ENCODE data around the gene IGSF10.
"Not testable (repeated sequence)": the region's sequence is repeated elsewhere in the genome, so short reads cannot be mapped to it uniquely, and the experiment has no call there.

The IGSF10 gene, protein sequence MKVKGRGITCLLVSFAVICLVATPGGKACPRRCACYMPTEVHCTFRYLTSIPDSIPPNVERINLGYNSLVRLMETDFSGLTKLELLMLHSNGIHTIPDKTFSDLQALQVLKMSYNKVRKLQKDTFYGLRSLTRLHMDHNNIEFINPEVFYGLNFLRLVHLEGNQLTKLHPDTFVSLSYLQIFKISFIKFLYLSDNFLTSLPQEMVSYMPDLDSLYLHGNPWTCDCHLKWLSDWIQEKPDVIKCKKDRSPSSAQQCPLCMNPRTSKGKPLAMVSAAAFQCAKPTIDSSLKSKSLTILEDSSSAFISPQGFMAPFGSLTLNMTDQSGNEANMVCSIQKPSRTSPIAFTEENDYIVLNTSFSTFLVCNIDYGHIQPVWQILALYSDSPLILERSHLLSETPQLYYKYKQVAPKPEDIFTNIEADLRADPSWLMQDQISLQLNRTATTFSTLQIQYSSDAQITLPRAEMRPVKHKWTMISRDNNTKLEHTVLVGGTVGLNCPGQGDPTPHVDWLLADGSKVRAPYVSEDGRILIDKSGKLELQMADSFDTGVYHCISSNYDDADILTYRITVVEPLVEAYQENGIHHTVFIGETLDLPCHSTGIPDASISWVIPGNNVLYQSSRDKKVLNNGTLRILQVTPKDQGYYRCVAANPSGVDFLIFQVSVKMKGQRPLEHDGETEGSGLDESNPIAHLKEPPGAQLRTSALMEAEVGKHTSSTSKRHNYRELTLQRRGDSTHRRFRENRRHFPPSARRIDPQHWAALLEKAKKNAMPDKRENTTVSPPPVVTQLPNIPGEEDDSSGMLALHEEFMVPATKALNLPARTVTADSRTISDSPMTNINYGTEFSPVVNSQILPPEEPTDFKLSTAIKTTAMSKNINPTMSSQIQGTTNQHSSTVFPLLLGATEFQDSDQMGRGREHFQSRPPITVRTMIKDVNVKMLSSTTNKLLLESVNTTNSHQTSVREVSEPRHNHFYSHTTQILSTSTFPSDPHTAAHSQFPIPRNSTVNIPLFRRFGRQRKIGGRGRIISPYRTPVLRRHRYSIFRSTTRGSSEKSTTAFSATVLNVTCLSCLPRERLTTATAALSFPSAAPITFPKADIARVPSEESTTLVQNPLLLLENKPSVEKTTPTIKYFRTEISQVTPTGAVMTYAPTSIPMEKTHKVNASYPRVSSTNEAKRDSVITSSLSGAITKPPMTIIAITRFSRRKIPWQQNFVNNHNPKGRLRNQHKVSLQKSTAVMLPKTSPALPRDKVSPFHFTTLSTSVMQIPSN (N-terminal part only)

DNA sequence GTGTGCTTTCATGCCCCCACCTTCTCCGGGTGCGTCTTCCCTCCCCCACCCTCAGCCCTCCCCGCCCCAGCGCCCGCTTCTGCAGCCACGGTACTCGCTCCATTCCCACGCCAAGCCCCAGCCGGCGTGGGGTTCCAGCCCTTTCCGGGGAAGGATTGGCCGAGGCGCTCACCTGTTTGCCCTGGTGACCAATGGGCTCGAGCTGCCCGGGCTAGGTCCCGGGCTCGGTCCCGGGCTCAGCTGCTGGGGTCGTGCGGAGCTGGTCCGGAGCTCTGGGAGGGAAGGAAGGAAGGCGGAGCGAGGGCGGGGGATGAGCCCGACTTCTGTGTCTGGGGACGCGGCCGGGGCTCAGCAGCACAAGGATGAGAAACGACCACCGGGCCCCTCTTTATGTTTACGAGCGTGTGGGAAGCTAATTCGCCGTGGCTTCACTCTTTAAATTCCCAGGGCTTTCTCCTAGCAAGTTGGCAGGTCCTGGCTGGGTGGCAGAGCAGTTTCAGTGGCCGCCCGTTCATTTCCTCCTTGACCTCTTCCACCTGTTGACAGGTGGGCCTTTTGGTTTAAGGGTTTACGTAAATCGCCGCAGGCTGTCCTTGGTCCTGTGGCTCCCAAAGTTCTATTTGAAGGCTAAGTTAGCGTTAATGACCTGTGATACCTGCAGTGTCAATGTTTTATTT is at the start of gene IGSF10:
Gene IGSF10, minus strand, starts transcription at position 288 of the 677 bp plus-strand sequence. CDS start 2,352 bp downstream, outside the sequence.
- no peak for DNase-seq (ENCODE audit: low read depth)

DNA sequence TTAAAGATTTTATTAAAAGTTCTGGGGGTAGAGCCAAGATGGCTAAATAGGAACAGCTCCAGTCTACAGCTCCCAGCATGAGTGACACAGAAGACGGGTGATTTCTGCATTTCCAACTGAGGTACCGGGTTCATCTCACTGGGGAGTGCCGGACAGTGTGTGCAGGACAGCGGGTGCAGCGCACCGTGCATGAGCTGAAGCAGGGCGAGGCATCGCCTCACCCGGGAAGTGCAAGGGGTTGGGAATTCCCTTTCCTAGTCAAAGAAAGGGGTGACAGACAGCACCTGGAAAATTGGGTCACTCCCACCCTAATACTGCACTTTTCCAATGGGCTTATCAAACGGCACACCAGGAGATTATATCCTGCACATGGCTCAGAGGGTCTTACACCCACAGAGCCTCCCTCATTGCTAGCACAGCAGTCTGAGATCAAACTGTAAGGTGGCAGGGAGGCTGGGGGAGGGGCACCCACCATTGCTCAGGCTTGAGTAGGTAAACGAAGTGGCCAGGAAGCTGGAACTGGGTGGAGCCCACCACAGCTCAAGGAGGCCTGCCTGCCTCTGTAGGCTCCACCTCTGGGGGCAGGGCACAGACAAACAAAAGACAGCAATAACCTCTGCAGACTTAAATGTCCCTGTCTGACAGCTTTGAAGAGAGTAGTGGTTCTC is 48.7 kb upstream of the IGSF10 start:
- not testable (repeated sequence) for DNase-seq (ENCODE audit: low read depth)

DNA sequence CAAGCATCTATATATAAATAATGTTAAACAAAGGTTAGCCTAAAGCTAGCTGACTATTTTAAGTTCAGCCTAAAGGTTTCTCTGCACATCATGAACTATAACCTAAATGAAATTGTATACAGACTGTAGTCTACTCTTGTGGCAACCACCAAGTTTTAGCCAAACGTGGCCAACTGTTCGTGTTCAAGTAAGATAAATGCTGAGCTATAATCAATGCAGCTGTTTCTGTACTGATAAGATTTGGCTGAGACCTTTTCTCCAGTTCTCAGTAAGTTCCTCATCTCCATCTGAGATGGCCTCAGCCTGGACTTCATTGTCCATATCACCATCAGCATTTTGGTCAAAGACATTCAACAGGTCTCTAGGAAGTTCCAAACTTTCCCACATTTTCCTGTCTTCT is 43.7 kb upstream of the IGSF10 start:
- no peak for DNase-seq (ENCODE audit: low read depth)

DNA sequence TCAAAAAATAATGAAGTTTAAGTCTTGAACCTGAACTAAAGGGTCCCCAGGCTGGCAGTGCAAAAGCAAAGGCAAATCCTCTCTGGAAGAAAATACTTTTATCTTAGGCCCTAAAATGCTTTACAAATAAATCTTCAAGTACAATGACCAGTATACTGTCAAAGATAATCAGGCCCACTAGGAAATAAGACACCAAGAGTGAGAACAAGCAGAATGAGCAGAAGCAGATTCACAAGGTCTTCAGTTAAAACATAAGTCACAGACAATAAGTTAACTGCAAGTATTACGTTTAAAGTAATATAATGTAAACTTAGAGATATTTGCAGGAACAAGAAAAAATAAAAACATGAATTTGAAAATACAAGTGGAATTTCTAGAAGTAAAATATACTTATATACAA is 42.2 kb upstream of the IGSF10 start:
- no peak for DNase-seq (ENCODE audit: low read depth)

DNA sequence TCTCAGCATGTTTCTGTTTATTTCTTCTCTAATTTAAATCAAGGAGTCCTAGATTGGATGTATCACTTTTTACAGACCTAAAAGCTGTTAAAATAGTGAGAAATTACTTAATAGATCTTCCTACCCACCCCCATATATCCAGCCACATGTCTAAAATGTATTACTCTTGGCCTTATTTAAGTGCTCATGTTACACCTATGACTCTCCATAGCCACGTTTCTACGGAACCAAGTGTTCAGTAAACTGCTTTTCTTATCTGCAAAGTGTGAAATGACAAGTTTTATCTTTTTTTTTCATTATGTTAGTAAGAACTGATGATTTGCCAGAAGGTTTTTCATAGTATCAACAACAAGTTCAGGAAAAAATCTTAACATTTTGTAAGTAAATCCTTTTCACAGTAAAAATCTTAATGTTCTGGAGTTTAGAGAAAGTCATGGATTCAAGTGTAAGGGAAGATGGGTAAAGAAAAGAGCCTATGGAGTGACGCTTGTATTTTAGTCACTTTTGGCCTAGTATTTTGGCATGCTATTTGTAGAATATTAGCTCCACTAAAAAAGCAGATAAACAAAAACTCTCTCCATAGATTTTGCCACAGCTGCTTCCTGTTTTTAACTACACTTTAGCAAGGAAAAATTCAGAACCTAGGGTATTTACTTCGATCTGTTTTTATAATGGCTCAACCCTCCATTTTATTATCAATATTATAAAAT is 41.2 kb upstream of the IGSF10 start:
- DNase-seq (ENCODE audit: low read depth): no peak

DNA sequence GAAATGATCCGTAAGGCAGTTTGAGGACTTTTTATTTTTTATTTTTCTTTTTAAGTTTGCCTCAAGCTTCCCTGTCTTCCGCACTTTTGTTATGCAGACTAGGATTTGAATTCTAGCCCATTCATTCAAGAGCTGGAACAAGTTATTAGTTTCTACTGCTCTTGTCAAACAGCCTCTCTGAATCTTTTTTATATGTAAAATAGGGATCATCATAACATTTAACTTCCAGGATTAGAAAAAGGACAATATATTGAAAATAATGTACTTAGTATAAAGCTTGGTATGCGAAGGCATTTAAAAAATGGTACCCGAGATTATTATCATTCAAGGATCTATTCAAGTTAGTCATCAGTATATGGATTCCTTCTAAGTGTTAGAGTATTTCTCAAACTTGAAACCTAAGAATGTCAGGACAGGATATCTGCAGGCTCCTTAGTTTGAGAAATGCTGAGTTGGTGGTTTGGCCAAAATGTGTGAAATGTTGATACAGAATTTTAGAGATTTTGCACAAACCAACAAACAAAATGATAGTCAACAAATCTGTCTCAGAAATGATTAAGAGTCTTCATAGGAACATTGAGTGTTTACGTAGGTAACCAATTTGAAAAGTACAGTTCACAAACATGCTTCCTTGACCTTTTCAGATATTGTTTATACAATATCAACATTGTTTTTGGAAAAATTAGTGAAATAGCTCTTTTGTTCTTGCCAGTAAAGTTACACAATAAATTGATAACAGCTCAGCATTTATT is 40.5 kb upstream of the IGSF10 start:
- no peak for DNase-seq (ENCODE audit: low read depth)

DNA sequence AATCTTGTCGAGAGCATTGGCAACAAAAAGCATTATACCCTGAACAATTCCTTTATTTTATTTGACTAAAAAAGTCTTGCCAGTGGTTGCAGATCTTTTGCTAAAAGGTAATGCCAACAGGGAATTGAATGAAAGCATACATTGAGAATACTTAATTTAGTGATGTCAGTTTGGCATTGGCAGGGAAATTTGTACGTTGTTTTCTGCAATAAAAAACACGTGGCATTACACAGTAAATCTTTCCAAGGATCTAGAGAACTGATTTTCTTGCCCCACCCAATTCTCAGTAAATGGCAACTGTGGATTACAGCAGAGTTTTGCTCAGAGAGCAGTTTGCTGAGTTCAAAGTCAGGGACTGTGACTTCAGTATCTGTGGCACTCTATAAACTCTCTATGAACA is 38.3 kb upstream of the IGSF10 start:
- DNase-seq (ENCODE audit: low read depth): no peak

DNA sequence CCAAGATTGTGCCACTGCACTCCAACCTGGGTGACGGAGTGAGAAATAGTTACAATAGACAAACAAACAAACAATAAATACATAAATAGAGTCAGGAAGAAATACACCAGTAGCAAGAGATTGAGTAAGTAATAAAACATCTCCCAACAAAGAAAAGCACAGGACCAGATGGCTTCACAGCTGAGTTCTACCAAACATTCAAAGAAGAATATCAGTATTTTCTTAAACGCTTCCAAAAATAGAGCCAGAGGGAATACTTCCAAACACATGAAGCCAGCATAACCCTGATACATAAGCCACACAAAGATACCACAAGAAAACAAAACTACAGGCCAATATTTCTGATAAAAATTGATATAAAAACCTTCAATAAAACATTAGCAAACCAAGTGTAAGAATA is 30.7 kb upstream of the IGSF10 start:
- no peak for DNase-seq (ENCODE audit: low read depth)

DNA sequence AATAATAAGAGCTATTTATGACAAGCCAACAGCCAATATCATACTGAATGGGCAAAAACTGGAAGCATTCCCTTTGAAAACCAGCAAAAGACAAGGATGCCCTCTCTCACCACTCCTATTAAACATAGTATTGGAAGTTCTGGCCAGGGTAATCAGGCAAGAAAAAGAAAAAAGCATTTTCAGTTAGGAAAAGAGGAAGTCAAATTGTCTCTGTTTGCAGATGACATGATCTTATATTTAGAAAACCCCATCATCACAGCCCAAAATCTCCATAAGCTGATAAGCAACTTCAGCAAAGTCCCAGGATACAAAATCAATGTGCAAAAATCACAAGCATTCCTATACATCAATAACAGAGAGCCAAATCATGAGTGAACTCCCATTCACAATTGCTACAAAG is 27.0 kb upstream of the IGSF10 start:
- DNase-seq (ENCODE audit: low read depth): not testable (repeated sequence)

DNA sequence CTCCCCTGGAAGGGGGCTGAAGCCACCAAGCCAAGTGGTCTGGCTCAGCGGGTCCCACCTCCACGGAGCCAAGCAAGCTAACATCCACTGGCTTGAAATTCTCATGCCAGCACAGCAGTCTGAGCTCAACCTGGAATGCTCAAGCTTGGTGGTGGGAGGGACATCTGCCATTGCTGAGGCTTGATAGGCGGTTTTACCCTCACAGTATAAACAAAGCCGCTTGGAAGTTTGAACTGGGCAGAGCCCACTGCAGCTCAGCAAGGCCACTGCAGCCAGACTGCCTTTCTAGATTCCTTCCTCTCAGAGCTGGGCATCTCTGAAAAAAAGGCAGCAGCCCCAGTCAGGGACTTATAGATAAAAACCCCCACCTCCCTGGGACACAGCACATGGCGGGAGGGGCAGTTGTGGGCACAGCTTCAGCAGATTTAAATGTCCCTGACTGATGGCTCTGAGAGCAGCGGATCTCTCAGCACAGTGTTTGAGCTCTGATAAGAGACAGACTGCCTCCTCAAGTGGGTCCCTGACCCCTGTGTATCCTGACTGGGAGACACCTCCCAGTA is 23.2 kb upstream of the IGSF10 start:
- no peak for DNase-seq (ENCODE audit: low read depth)

DNA sequence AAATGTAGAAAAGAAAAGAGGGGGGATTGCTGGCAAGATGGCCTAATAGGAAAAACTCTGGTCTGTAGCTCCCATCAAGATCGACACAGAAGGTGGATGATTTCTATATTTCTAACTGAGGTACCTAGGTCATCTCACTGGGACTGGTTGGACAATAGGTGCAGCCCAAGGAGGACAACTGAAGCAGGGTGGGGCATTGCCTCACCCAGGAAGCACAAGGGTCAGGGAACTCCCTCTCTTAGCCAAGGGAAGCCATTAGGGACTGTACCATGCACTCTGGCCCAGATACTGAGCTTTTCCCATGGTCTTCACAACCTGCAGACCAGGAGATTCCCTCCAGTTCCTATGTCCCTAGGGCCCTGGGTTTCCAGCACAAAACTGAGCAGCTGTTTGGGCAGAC is 22.6 kb upstream of the IGSF10 start:
- DNase-seq (ENCODE audit: low read depth): no peak

DNA sequence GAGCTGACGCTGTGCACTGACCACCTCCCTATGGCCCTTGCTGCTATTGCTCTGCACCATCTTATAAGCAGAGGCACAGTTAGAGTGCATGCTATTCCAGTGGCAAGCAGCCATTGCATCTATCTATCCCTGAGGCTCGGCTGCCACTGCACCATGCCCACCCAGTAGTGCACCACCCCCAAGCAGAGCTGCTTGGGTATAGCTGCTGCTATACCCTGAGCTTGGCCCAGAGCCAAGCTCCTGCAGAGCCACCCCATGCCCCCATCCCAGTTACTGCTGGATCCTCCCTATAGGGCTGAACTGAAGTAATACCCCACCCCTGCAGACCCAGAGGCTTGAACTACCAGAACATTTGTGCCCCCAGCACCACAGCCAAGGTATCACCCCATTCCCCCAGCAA is 19.6 kb upstream of the IGSF10 start:
- DNase-seq (ENCODE audit: low read depth): no peak

DNA sequence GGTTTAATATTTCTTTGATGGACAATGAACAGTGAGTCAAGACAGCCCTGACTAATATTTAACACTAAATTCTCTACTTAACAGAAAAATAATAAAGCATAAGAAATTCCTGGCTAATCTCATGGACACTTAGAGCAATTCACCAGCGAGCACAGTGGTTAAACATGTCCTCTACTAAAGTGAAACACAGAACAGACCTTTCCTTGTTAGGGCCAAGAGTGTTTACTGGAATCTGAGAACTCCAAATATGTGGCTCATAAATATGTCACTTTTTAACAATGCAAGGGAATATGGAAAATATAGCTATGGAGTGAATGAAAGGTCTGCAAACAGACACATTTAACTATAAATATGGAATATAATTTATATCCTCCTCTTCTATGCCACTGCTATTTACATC is 18.6 kb upstream of the IGSF10 start:
- DNase-seq (ENCODE audit: low read depth): no peak

DNA sequence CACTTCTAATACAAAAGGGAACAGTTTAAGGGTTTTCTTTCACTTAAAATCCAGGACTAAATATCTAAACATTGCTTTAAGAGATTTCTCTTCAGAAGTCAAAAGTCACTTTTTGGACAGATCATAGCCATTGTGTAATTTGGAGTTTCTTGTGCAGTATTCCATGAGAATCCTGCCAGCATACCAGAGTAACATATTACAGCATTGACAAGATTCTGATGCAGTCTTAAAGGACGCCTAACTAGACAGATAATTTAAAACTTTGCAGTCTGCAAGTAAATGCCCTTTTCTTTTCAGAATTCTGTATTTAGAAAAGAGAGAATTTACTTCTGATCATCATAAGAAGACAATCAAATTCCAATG is 17.5 kb upstream of the IGSF10 start:
- DNase-seq (ENCODE audit: low read depth): no peak

DNA sequence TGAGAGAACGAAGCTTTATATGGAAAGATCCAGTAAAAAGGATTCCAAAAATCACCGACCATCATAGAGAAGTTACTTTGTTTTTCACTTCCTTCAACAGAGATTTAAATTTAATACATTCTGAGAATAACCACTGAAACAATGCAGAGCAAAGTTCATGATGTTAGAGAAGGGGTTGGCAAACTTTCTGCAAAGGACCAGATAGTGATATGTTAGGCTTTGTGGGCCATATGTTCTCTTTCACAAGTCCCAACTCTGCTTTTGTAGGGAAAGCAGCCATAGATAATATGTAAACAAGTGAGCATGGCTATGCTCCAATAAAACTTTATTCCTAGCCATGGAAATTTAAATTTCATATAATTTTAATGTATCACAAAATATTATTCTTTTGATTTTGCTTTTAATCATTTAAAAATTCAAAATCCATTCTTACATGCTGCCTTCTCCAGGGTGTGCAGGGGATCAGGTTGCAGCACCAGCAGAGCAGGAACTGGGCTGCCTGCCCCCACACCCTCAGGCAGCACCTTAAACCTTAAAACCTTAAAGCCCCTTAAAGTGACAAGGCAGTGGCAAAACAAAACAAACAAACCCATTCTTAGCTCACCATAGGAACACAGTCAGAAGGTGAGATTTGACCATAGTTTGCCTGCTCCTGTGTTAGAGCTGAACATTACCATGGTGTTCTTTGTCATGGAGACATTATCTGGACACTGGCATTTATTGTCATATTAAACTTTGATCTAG is 16.9 kb upstream of the IGSF10 start:
- no peak for DNase-seq (ENCODE audit: low read depth)

DNA sequence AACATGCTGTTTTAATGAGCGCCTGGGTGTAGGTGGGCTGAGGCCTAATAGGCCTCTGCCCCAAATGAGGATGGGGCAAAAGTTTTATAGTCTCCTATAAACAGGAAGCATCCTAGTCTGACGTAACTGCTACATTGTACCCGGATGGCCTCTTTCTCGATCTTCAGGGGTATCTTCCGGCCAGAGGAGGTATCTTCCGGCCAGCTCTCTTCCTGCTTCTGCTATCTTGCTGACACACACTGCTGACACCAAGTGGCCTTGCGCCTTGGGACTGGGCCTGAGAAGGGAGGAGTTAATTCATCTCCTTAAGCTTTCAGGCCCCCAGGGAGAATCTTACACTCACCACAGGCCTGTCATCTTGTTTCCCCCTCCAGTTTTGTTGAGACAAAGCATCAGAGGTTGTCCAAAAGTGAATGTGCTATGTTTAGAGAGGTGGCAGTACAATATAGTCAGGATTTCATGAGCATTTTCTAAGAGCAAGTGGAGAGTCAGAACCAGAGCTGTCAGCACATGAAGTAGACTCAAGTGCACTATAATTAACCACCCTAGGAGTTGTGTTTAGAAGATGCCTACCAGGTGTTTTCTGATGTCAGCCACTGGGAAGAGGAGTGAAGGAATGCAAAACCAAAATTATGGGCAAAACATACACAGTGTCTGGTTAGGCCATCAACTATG is 15.6 kb upstream of the IGSF10 start:
- no peak for DNase-seq (ENCODE audit: low read depth)

DNA sequence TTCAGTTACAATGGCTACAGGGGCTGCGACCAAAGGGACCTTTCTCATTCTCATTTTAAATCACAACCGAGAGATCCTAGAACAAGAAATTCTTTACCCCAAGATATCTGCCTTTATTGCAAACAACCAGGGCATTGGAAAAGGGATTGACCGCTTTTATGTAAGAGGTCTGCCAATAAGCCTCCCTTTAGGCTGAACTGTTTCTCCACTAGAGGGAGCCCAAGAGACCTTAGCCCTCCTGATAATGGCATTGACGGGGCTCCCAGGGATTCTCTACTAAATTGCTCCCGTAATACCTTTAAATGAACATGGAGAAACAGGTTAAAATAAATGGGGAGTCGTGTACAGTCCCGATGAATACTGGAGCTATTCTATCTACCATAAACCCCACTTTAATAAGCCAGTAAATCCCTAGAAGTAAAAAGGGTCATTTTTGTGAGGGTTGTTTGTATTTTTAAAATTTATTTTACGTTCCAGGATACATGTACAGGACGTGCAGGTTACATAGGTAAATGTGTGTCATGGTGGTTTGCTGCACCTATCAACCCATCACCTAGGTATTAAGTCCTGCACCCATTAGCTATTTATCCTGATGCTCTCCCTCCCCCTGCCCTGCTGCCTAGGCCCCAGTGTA is 7.5 kb upstream of the IGSF10 start:
- DNase-seq (ENCODE audit: low read depth): no peak

DNA sequence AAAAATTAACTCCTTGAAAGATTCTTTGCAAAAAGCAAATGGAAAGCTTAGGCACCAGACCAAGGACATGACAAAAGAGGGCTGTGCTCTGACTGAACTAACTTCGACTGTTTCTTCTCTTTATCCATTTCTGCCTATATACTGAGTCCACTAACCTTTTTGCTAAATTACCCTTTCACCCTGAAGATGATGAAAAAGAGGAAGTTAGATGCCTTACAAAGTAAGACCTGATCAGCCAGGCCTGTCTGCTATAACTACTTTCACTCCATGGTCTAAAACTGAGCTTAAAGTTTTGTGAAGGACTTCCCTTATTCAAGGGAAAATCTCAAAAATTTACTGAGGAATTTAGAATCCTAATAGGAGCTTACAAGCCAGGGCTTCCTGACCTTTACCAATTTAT is 6.2 kb upstream of the IGSF10 start:
- no peak for DNase-seq (ENCODE audit: low read depth)

Data from stimulated activated CD8-positive, alpha-beta memory T cell treated with anti-CD3 and anti-CD28 coated beads, Interleukin-15, amount 100 ng/mL, for 1 hour (primary cell).